Parathyroid adenoma (tissue), 2 donors: ENCODE results near the gene COX6B2.
A peak's percentile ranks its signal among the peaks of the same experiment; 100 is the strongest.

Experiments used
- H2AFZ ChIP-seq: fragments of 300-600 bp; sonication (generic); one replicate; pipeline ENCODE4 v1.7.0; 2017; ENCODE audit warnings: antibody characterized with exemption, mild to moderate bottlenecking
- H3K27ac ChIP-seq: fragments of 300-600 bp; sonication (generic); one replicate; pipeline ENCODE4 v1.7.0; 2017
- H3K27me3 ChIP-seq: fragments of 300-600 bp; sonication (generic); one replicate; pipeline ENCODE4 v1.7.0; 2017; ENCODE audit warnings: low read length; ENCODE audit not compliant: control insufficient read depth, insufficient read depth
- H3K36me3 ChIP-seq: fragments of 300-600 bp; sonication (generic); one replicate; pipeline ENCODE4 v1.7.0; 2017; ENCODE audit warnings: low read length; ENCODE audit not compliant: control insufficient read depth, insufficient read depth
- H3K4me1 ChIP-seq: fragments of 300-600 bp; sonication (generic); one replicate; pipeline ENCODE4 v1.7.0; 2017; ENCODE audit warnings: control low read depth
- H3K4me2 ChIP-seq: fragments of 300-600 bp; sonication (generic); one replicate; pipeline ENCODE4 v1.7.0; 2017; ENCODE audit warnings: low read length
- H3K4me3 ChIP-seq: fragments of 300-600 bp; sonication (generic); one replicate; pipeline ENCODE4 v1.7.0; 2017; ENCODE audit warnings: low read depth, low read length
- H3K79me2 ChIP-seq: fragments of 300-600 bp; sonication (generic); one replicate; pipeline ENCODE4 v1.7.0; 2017; ENCODE audit warnings: control low read depth
- H3K9ac ChIP-seq: fragments of 300-600 bp; sonication (generic); one replicate; pipeline ENCODE4 v1.7.0; 2017; ENCODE audit warnings: mild to moderate bottlenecking
- H3K9me3 ChIP-seq: fragments of 300-600 bp; sonication (generic); one replicate; pipeline ENCODE4 v1.7.0; 2017; ENCODE audit warnings: low read length; ENCODE audit not compliant: control insufficient read depth
- CTCF ChIP-seq: fragments of 300-600 bp; sonication (generic); IDR thresholded peaks from one replicate; pipeline ENCODE4 v1.7.0; 2017; ENCODE audit warnings: antibody characterized with exemption, mild to moderate bottlenecking
- donor health status: primary hyperparathyroidism.

The COX6B2 gene

GRCh38 chr19:55303477-55303876 is 51.0 kb downstream of the COX6B2 start:
- no peak overlapping the region for H3K4me2 ChIP-seq
- no peaks in the 10 kb centered on the region for H3K79me2 ChIP-seq
- no peak for TF ChIP-seq CTCF
- H3K27ac ChIP-seq: no peak overlapping the region
- no peaks in the 10 kb centered on the region for H3K9me3 ChIP-seq
- no peak overlapping the region for H3K4me3 ChIP-seq
- no peak overlapping the region for H2AFZ ChIP-seq
- no peaks in the 10 kb centered on the region for H3K27me3 ChIP-seq
- H3K9ac ChIP-seq: no peak overlapping the region
- H3K4me1 ChIP-seq: no peaks in the 10 kb centered on the region
- H3K36me3 ChIP-seq: no peaks in the 10 kb centered on the region

- Histone ChIP-seq H3K4me3 (no peak overlapping the region), H3K4me1 (no peaks in the 10 kb centered on the region), H3K9ac (no peak overlapping the region), H3K79me2 (no peaks in the 10 kb centered on the region), H3K27me3 (no peaks in the 10 kb centered on the region), H3K27ac (no peak overlapping the region), H3K9me3 (no peaks in the 10 kb centered on the region), H3K36me3 (no peaks in the 10 kb centered on the region), H2AFZ (no peak overlapping the region), H3K4me2 (no peak overlapping the region)
- no peak for TF ChIP-seq CTCF
These were observed 52.2 kb downstream of the COX6B2 start for GRCh38 chr19:55302318-55302703.

GRCh38 chr19:55301459-55302317 is 52.8 kb downstream of the COX6B2 start:
- H3K9ac ChIP-seq: no peak overlapping the region
- H3K79me2 ChIP-seq: no peaks in the 10 kb centered on the region
- peak overlapping the region; percentile 49 for H3K4me2 ChIP-seq
- H3K4me1 ChIP-seq: no peaks in the 10 kb centered on the region
- H3K27me3 ChIP-seq: no peaks in the 10 kb centered on the region
- no peak overlapping the region for H3K27ac ChIP-seq
- no peaks in the 10 kb centered on the region for H3K36me3 ChIP-seq
- peak; percentile 96 for TF ChIP-seq CTCF
- H2AFZ ChIP-seq: peak overlapping the region; percentile 59
- H3K4me3 ChIP-seq: no peak overlapping the region
- H3K9me3 ChIP-seq: no peaks in the 10 kb centered on the region

- H3K9ac ChIP-seq: no peak overlapping the region
- no peak overlapping the region for H3K27ac ChIP-seq
These were observed 53.5 kb downstream of the COX6B2 start for GRCh38 chr19:55300886-55301458.

More at GRCh38 chr19:55300886-55301458, 53.5 kb downstream of the COX6B2 start:
- Histone ChIP-seq H3K36me3 (no peaks in the 10 kb centered on the region), H2AFZ (no peak overlapping the region), H3K9me3 (no peaks in the 10 kb centered on the region), H3K4me3 (no peak overlapping the region), H3K4me1 (no peaks in the 10 kb centered on the region), H3K27me3 (no peaks in the 10 kb centered on the region), H3K4me2 (no peak overlapping the region), H3K79me2 (no peaks in the 10 kb centered on the region)
- no peak for TF ChIP-seq CTCF
